HCEC 1CT (cell line): ENCODE results near the gene GNAS-AS1.

ENCODE experiments used
- DNase-seq: peaks from one replicate; pipeline ENCODE4 v3.0.0-alpha.2; 2017

Gene GNAS-AS1

GRCh38 chr20:58854638-58855471 lies 4.2 kb upstream of the GNAS-AS1 start:
- no peak for DNase-seq

GRCh38 chr20:58853976-58854637 lies 3.4 kb upstream of the GNAS-AS1 start:
- DNase-seq: no peak

GRCh38 chr20:58853466-58853865 lies 2.8 kb upstream of the GNAS-AS1 start:
- no peak for DNase-seq

GRCh38 chr20:58852543-58853271 lies 2.0 kb upstream of the GNAS-AS1 start, which contains the start of gene GNAS:
GNAS (plus strand) TSS chr20:58852716.
- peak; percentile 29 for DNase-seq

GRCh38 chr20:58851969-58852458 lies 1.3 kb upstream of the GNAS-AS1 start:
- no peak for DNase-seq

GRCh38 chr20:58851221-58851968 lies 693 bp upstream of the GNAS-AS1 start:
- DNase-seq: no peak

- no peak for DNase-seq
These were observed 3.2 kb downstream of the GNAS-AS1 start for GRCh38 chr20:58847463-58847862.

- DNase-seq: no peak
These were observed 5.0 kb downstream of the GNAS-AS1 start for GRCh38 chr20:58845706-58846105.

- no peak for DNase-seq
These were observed 7.6 kb downstream of the GNAS-AS1 start for GRCh38 chr20:58843128-58843556.

GRCh38 chr20:58842276-58842675 lies 8.4 kb downstream of the GNAS-AS1 start:
- DNase-seq: no peak

- no peak for DNase-seq
These were observed 9.0 kb downstream of the GNAS-AS1 start for GRCh38 chr20:58841539-58842264.

- DNase-seq: no peak
These were observed 9.7 kb downstream of the GNAS-AS1 start for GRCh38 chr20:58840816-58841538.

GRCh38 chr20:58839991-58840747 lies 10.5 kb downstream of the GNAS-AS1 start:
- DNase-seq: no peak

GRCh38 chr20:58839474-58839874 lies 11.2 kb downstream of the GNAS-AS1 start:
- DNase-seq: no peak

GRCh38 chr20:58838174-58838573 lies 12.5 kb downstream of the GNAS-AS1 start:
- DNase-seq: no peak

- DNase-seq: no peak
These were observed 13.0 kb downstream of the GNAS-AS1 start for GRCh38 chr20:58837717-58838116.

GRCh38 chr20:58836616-58837204 lies 14.0 kb downstream of the GNAS-AS1 start:
- DNase-seq: no peak

- DNase-seq: no peak
These were observed 15.5 kb downstream of the GNAS-AS1 start for GRCh38 chr20:58835231-58835630.

GRCh38 chr20:58833921-58834320 lies 16.8 kb downstream of the GNAS-AS1 start:
- no peak for DNase-seq

GRCh38 chr20:58832457-58832856 lies 18.2 kb downstream of the GNAS-AS1 start:
- DNase-seq: no peak
